NCI-H1694 (cell line): Measurements from ENCODE around the gene FCAMR.

ENCODE experiments used
- DNase-seq: peaks from one replicate; lab custom pipeline; 2025; lab: John Stamatoyannopoulos, UW

The FCAMR gene

DNA sequence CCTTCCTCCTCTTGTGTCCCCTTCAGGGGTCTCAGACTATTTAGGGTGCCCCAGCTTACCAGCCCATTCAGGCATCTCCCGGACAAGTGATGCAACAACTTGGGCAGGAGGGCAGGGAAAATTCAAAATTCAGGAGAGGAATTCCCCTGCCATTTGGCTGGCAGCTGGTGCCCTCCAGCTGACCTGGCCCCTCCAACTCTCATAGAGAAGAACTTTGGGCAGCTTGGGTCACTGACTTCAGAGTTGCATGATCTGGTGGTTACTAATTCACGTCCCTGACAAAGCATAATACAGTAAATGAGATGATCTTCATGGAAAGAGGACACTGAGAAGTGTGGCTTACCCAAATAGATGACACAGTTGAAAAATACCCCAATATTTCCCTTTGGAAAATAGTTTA is at the start of gene FCAMR:
Gene FCAMR (minus strand): TSS at position 15 of the 400 bp plus-strand sequence. CDS start 335 bp downstream, outside the sequence.
- no peak for DNase-seq

- DNase-seq = no peak
Observed at GRCh38 chr1:207019661-207020060, 49.4 kb upstream of the FCAMR start.

GRCh38 chr1:207019161-207019560 is 48.9 kb upstream of the FCAMR start:
- no peak for DNase-seq

DNA sequence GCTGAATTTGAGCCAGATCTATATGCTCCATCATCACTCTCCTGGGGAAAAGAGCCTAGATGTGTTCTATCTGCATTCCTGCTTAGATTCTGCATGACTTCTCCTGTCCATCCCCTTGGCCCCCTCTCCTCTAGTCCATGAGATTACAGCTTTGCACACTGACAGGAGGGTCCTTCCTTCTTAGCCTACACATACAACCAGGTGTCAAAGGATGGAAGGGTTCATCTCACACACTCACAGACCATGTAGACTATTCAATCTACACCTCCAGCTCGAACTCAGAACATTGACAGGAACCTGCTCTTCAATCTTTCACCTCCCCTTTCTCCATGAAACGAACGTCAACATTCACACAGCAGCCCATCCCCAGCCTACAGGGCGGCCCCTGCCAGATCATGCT is 48.4 kb upstream of the FCAMR start:
- DNase-seq = no peak

- DNase-seq = no peak
Observed at GRCh38 chr1:207017615-207018559, 47.6 kb upstream of the FCAMR start.

DNA sequence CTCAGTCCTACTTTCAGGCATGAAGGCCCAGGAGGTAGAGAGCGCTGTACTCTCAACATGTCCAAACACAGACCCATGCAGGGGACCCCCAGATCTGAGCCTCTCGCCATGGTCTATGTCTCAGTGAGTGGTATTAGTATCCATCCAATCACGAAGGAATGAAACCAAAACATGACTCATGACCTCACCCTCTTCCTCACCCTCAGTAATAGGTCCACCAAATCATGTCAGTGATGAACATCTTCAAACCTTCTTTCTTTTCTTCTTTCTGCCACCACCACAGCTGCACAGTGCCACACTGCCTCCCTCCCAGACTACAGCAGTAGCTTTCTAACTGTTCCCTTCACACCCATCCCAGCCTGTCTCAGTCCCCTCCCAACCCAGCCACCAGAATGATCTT is 45.5 kb upstream of the FCAMR start:
- DNase-seq = no peak

DNA sequence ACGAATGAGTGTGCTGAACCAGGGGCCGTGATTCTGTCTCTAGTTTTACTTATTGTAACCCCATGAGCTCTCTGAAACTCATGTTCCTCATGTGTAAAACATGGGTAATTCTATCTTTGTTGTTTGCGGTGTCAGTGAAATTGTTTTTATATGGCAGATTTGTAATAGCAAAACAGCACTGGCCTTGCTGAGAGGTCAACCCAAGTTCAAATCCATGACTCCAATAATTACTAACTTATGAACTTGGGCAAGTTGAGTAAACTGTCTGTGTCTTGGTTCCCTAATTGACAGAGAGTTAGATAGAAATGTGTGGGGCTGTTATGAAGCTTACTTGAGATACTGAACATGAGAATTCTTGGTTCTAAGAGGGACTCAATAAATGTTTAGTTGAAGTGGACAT is 44.5 kb upstream of the FCAMR start:
- DNase-seq = no peak

DNA sequence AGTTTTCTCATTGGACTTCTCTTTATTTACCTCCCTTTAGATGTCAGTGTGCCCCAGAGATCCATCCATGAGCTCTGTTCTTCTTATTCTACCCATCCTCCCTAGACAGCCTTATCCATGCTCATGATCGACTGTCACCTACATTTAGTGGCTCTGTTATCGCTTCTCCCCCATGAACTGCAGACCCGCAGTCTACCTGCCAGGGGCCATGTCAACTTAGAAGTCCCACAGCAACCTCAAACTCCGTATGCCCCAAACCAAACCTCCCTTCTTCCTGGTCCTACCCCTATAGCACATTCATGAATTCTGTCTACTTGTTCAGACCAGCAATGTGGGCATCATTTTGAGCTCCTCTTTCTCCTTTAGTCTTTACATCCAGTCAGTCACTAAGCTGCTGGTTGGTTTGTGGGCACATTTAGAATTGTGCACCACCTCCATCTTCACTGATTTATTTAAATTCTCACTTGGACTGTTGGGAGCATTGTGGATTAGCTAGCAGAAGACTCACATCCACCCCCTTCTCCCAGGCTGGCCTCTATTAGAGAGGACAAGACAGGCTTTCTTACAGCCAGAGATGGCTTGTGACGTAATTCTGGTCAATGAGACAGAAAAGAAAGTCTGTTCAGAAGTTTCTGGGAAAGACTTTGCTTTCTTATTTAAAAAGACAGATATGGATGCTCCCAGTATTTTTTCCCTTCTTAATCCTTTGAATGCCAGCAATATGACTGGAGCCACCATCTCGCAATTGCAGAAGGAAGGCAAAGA is 43.2 kb upstream of the FCAMR start:
- DNase-seq = no peak

- no peak for DNase-seq
Observed at GRCh38 chr1:207010726-207011125, 40.5 kb upstream of the FCAMR start.

DNA sequence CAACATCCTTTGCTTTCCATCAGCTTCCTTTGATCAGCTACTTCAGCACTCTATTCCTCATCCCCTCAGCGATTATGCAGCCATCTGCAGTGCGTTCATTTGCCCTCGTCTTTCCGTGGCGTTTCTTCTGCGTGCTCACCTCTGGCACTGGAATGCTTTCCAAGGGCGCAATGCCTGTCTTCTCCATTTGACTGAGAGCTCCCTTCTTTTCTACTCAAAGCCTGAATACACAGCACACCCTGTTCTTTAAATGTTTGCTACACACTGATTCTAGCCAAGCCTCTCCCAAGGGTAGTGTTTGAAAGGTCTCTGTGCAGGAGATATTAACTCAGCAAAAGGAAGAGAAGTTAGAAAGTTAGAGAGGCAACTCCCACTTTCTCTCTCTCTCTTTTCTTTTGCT is 39.7 kb upstream of the FCAMR start:
- DNase-seq = no peak

DNA sequence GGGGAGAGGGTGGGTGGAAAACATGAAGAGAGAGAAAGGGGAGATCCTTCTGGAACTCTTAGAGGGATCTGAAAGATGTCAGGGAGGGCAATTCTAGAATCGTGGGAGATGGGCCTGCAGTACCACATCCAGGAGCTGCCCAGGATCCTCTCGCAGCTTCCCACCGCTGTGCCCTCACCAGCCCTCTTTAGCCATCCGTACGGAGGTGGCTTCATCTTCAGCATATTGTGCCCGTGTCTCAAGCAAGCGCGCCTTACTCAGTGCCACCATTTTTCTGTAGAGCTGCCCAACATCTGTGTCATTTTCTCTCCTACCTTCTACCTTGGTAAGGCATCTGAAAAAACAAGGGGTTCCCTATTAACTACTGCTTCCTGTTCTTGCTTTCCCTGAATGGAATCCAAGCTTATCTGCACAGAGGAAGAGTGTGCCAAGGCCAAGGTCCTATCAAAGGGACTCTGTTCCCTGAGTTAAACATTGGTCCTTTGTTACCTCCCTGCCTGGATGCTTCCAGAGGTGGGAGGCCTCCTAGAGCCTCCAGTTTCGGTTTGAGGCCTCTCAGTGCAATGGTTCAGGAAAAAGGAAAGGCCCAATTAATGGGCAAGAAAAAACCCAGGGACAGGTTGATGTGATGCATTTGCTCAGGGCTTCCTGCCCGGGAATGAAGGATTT is 39.1 kb upstream of the FCAMR start:
- DNase-seq = no peak

GRCh38 chr1:207007352-207008033 is 37.2 kb upstream of the FCAMR start:
- DNase-seq = no peak

DNA sequence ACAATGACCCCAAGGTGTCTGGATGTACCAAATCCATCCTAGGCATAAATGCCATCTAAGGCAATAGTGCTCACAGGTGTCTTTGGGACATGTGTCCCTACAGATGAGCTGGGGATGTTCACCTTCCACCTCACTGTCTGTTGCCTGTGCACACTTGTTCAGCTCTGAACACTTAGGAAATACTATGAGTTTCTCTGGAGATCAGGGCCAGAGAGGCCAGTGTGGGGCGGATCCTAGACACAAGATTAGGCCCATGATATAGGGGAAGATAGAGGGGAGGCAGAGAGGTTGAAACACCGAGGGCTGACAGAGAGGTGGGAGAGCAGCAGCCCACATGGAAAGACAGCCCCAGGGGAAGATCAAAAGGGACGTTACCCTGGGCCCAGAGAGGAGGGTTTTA is 36.7 kb upstream of the FCAMR start:
- no peak for DNase-seq

DNA sequence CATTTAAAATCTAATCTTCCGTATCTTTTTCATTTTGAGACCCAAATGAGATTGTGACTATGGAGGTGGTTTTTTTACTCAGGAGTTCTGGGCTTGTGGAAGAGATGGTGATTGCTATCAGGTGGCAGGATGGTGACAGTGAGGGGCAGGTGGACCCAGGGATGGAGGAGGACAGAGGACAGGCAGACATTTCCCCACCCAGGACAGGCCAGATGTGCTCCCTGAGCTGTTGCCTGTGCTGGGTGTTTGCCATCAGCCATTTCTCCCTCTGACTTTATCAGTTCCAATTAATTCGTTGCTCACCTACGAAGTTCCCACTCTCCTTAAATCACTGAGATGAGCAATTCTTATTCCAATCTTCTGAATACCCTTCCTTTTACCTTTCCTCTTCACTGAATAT is 35.8 kb upstream of the FCAMR start:
- DNase-seq = no peak

- peak; percentile 6 for DNase-seq
Observed at GRCh38 chr1:207004931-207005830, 34.9 kb upstream of the FCAMR start.

- DNase-seq = no peak
Observed at GRCh38 chr1:207003210-207003609, 33.0 kb upstream of the FCAMR start.

- no peak for DNase-seq
Observed at GRCh38 chr1:207002724-207003146, 32.5 kb upstream of the FCAMR start.

- no peak for DNase-seq
Observed at GRCh38 chr1:207001492-207002245, 31.4 kb upstream of the FCAMR start.

DNA sequence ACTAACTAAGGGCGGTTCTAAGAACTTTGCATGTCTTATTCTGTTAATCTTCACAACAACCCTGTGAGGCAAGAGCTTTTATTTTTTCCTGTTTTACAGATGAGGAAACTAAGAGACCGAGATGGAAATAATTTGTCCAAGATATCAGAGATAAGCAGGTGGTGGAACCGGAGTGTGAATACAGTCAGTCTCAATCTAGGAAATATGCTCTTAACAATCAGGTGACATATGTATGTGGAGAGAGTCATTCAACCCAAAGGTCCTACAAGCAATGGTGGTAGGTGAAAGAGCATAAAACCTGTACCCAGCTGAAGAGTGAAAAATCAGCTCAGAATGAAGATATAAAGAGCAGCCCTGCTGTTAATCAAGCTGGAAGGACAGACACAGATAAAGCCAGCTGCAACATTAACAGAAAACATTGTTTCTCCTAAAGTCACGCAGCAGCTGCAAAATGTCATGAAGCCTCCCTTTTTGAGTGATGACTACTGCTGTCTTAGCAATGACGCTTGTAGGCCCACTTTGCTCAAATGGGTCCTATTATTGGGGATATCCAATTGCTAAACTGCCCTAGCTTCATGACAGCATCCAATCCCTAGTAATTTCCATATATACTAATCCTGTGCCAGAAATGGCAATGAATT is 30.5 kb upstream of the FCAMR start:
- DNase-seq = no peak

GRCh38 chr1:206998816-206999215 is 28.6 kb upstream of the FCAMR start:
- no peak for DNase-seq
